ENCODE data around the gene PKMYT1. TPM values are rescaled to one million over a fixed set of nuclear protein-coding genes. Genes with fewer than 3 reads are reported as not detected.

PKMYT1 gene
- total RNA-seq, 2 experiments from 2014 or later: 0.47 to 0.60 TPM

- Histone ChIP-seq H3K36me3 (ENCODE audit: insufficient read depth, low read length) (no peaks in the 10 kb centered on the region), H3K4me1 (ENCODE audit: insufficient read depth, low read length) (peaks cover 35% of the 10 kb centered on the region), H3K27me3 (ENCODE audit: control insufficient read depth in 1 of 2, insufficient read depth in 2 of 2, low read length in 2 of 2) (peaks cover 10 to 11% of the 10 kb centered on the region in 2 experiments), H3K4me3 (ENCODE audit: low read length) (no peak within 1 kb of the TSS), H3K27ac (ENCODE audit: low read depth in 1 of 2, low read length in 2 of 2) (no peak within 1 kb of the TSS), H3K9me3 (ENCODE audit: control insufficient read depth in 1 of 2, insufficient read depth in 1 of 2, low read length in 2 of 2) (peaks cover 0 to 10% of the 10 kb centered on the region in 2 experiments)
- Mint-ChIP-seq H3K4me3 (no peak within 1 kb of the TSS), H3K4me1 (ENCODE audit: low read depth) (peaks cover 10% of the 10 kb centered on the region), H3K27ac (no peak within 1 kb of the TSS), H3K27me3 (peaks cover 22% of the 10 kb centered on the region), H3K36me3 (ENCODE audit: low read depth) (no peaks in the 10 kb centered on the region), H3K9me3 (no peaks in the 10 kb centered on the region)
- ChIA-PET CTCF (no interaction called here), POLR2A (no interaction called here)
- no peak for TF ChIP-seq CTCF (IDR thresholded peaks at IDR 0.05)
- DNase-seq (peak in 2 of 14 experiments; percentile 15 to 25), ATAC-seq (ENCODE audit: poor library complexity) (peak; percentile 68)
- intact Hi-C loops (cut with DNase I, micrococcal nuclease): no loop called here
Measured at GRCh38 chr16:3012828-3013420, 32.7 kb upstream of the PKMYT1 start, which contains the start of gene CLDN9. Gene CLDN9 (plus strand): TSS chr16:3012923. CDS start chr16:3013363, 440 bp downstream.

GRCh38 chr16:3012246-3012645, 32.0 kb upstream of the PKMYT1 start:
- no peak overlapping the region for H3K27ac Mint-ChIP-seq

GRCh38 chr16:3010510-3010909, 30.3 kb upstream of the PKMYT1 start:
- H3K27ac Mint-ChIP-seq: no peak overlapping the region
- no peaks in the 10 kb centered on the region for H3K36me3 ChIP-seq (ENCODE audit: insufficient read depth, low read length)
- H3K4me3 Mint-ChIP-seq: no peak overlapping the region
- intact Hi-C loops (cut with DNase I, micrococcal nuclease): no loop called here
- POLR2A ChIA-PET: no interaction called here
- peaks cover 6 to 9% of the 10 kb centered on the region in 2 experiments for H3K27me3 ChIP-seq (ENCODE audit: control insufficient read depth in 1 of 2, insufficient read depth in 2 of 2, low read length in 2 of 2)
- H3K9me3 Mint-ChIP-seq: no peaks in the 10 kb centered on the region
- ATAC-seq (ENCODE audit: poor library complexity): no peak
- H3K4me1 ChIP-seq (ENCODE audit: insufficient read depth, low read length): peaks cover 46% of the 10 kb centered on the region
- H3K36me3 Mint-ChIP-seq (ENCODE audit: low read depth): no peaks in the 10 kb centered on the region
- no peak for TF ChIP-seq CTCF (IDR thresholded peaks at IDR 0.05)
- H3K9me3 ChIP-seq (ENCODE audit: control insufficient read depth in 1 of 2, insufficient read depth in 1 of 2, low read length in 2 of 2): peaks cover 0 to 10% of the 10 kb centered on the region in 2 experiments
- peaks cover 28% of the 10 kb centered on the region for H3K27me3 Mint-ChIP-seq
- H3K4me1 Mint-ChIP-seq (ENCODE audit: low read depth): peaks cover 23% of the 10 kb centered on the region
- no peak overlapping the region for H3K4me3 ChIP-seq (ENCODE audit: low read length)
- CTCF ChIA-PET: interaction anchor here (11.4 kb wide), 1 partner anchor 19 kb away, joined by 181 read pairs; no protein-coding TSS in a partner anchor
- DNase-seq: no peak
- no peak overlapping the region for H3K27ac ChIP-seq (ENCODE audit: low read depth in 1 of 2, low read length in 2 of 2)

More at GRCh38 chr16:3012246-3012645, 32.0 kb upstream of the PKMYT1 start:
- Histone ChIP-seq H3K9me3 (ENCODE audit: control insufficient read depth in 1 of 2, insufficient read depth in 1 of 2, low read length in 2 of 2) (peaks cover 0 to 10% of the 10 kb centered on the region in 2 experiments), H3K4me1 (ENCODE audit: insufficient read depth, low read length) (peaks cover 37% of the 10 kb centered on the region), H3K36me3 (ENCODE audit: insufficient read depth, low read length) (no peaks in the 10 kb centered on the region), H3K27ac (ENCODE audit: low read depth in 1 of 2, low read length in 2 of 2) (no peak overlapping the region), H3K27me3 (ENCODE audit: control insufficient read depth in 1 of 2, insufficient read depth in 2 of 2, low read length in 2 of 2) (peaks cover 8 to 9% of the 10 kb centered on the region in 2 experiments), H3K4me3 (ENCODE audit: low read length) (no peak overlapping the region)
- DNase-seq (no peak), ATAC-seq (ENCODE audit: poor library complexity) (no peak)
- H3K4me3 Mint-ChIP-seq: no peak overlapping the region
- peaks cover 17% of the 10 kb centered on the region for H3K4me1 Mint-ChIP-seq (ENCODE audit: low read depth)
- POLR2A ChIA-PET: interaction anchor here (1.0 kb wide), 1 partner anchor 10 kb away, joined by 3 read pairs; no protein-coding TSS in a partner anchor
- H3K27me3 Mint-ChIP-seq: peaks cover 26% of the 10 kb centered on the region
- TF ChIP-seq CTCF (IDR thresholded peaks at IDR 0.05): no peak
- no peaks in the 10 kb centered on the region for H3K36me3 Mint-ChIP-seq (ENCODE audit: low read depth)
- CTCF ChIA-PET: no interaction called here
- intact Hi-C loops (cut with DNase I, micrococcal nuclease): no loop called here
- H3K9me3 Mint-ChIP-seq: no peaks in the 10 kb centered on the region
